Mucosa of stomach (tissue), 1 donor: ENCODE results near the gene PLEKHM3.

Experiments
- H3K27me3 ChIP-seq: one replicate; pipeline ENCODE4 v1.7.0; 2013; ENCODE audit warnings: mild to moderate bottlenecking, low read length; ENCODE audit not compliant: control insufficient read depth, insufficient read depth
- H3K36me3 ChIP-seq: one replicate; pipeline ENCODE4 v1.7.0; 2013; ENCODE audit warnings: low read length; ENCODE audit not compliant: control insufficient read depth, insufficient read depth
- H3K4me1 ChIP-seq: one replicate; pipeline ENCODE4 v1.7.0; 2013; ENCODE audit warnings: mild to moderate bottlenecking, low read length; ENCODE audit not compliant: control insufficient read depth, insufficient read depth
- H3K4me3 ChIP-seq: one replicate; pipeline ENCODE4 v1.7.0; 2013; ENCODE audit warnings: low read length
- H3K9ac ChIP-seq: one replicate; pipeline ENCODE4 v1.7.0; 2013; ENCODE audit warnings: mild to moderate bottlenecking, low read length, moderate library complexity
- H3K9me3 ChIP-seq: one replicate; pipeline ENCODE4 v1.7.0; 2013; ENCODE audit warnings: mild to moderate bottlenecking, low read length, moderate library complexity; ENCODE audit not compliant: control insufficient read depth
- donor health status: Pancreatic carcinoma.

The PLEKHM3 gene, protein sequence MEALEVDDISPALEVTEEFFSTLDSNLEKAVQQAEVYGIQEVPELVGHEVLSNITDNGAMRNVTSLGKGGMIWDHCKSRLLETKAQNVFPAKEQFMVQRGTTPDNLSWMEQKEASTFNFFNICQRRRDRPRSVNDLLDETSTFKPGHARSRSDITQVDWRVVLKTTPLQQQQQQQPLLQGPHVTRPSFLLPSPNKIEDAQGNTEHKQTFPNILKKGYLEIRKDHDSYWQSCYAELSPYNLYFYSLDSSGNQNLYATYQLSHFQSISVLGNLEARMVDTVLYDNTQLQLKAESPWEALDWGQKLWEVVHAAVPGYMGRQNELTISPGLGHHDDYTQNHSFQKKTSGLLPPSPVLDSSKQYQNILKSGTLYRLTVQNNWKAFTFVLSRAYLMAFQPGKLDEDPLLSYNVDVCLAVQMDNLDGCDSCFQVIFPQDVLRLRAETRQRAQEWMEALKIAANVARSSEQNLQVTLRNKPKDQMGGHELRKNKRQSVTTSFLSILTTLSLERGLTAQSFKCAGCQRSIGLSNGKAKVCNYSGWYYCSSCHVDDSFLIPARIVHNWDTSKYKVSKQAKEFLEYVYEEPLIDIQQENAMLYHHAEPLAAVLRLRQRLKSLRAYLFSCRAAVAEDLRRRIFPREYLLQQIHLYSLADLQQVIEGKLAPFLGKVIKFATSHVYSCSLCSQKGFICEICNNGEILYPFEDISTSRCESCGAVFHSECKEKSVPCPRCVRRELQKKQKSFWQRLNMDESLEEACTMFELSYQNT

DNA sequence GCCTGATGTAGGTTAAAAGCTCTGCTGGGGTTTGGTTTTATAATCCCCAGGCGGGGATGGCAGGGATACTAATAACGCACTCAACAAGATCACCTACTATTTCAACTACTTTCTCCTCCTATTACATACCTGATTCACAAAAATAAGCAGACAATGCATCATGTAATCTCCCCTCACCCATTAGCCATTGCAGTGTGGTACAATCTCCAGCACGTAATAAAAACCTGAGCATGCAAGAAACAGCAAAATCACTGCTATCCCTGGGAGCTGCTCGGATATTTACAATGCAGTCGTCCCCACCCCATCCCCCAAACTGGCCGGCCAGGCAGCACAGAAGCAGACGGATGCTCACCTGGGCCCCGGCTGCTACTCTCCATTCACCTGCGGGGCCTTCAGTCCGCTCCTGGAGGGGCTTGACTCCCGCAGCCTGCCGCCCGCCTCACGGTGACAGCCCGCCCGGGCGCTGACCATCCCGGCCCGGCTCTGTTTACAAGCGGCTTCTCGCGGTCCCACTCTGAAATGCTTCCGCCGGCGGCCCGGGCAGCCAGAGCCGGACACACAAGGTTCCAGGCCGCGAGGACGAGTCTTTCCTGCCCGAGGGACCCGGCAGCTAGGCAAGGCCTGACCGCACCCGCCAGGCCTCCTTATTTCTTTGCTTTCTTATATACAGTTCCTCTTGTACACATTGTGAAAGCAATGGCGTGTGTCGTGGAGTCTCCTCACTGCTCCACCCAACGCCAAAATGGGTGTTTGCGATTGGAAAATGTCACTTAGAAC lies at the start of gene PLEKHM3:
TSS of gene PLEKHM3 (minus strand) at position 491 of the 777 bp plus-strand sequence. CDS start 23,888 bp downstream, outside the sequence.
- H3K9me3 ChIP-seq, result no peaks in the 10 kb centered on the region
- H3K9ac ChIP-seq, result peak within 1 kb of the TSS; percentile 74
- H3K4me1 ChIP-seq, result peaks cover 7% of the 10 kb centered on the region
- no peaks in the 10 kb centered on the region for H3K27me3 ChIP-seq
- no peaks in the 10 kb centered on the region for H3K36me3 ChIP-seq
- H3K4me3 ChIP-seq, result peak within 1 kb of the TSS; percentile 53

DNA sequence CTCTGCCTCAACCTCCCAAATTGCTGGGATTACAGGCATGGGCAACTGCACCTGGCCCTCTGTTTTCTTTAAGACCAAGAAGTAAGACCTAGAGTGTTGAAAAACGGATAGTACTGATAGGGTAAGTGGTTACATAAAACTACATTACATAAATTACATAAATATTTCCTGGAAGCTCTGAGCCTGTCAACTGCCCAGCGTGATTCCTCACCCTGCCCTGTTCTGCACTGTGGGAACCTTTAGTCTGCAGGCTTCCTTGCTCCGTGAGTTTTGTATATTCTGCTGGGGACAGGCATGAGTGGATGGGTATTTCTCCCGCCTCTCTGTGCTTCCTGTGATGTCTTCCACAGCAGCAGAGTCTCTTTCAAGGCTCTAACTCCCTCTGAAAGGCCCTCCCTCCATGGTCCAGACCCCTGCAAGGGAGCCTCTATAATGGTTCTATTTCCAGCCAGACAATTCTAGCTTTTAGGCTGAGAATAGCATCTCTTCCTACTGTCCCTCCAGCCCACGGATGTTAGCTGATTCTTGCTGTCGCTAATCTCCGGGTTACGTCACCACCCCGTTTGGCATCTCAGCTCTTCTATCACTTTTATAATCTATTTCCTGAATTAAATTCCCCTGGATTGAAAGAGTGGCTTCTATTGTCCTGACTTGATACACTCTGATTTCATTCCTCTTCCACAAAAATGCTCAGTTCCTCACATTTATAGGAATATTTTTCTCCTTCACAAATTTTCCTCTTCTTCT lies 49.5 kb upstream of the PLEKHM3 start:
- H3K36me3 ChIP-seq, result no peaks in the 10 kb centered on the region
- peaks cover 7% of the 10 kb centered on the region for H3K27me3 ChIP-seq
- H3K4me1 ChIP-seq, result no peaks in the 10 kb centered on the region
- H3K9ac ChIP-seq, result no peak overlapping the region
- no peak overlapping the region for H3K4me3 ChIP-seq
- H3K9me3 ChIP-seq, result no peaks in the 10 kb centered on the region

GRCh38 chr2:208072250-208072892 lies 47.0 kb upstream of the PLEKHM3 start:
- Histone ChIP-seq H3K27me3 (peaks cover 7% of the 10 kb centered on the region), H3K9me3 (no peaks in the 10 kb centered on the region), H3K9ac (no peak overlapping the region), H3K4me1 (no peaks in the 10 kb centered on the region), H3K36me3 (no peaks in the 10 kb centered on the region), H3K4me3 (no peak overlapping the region)

DNA sequence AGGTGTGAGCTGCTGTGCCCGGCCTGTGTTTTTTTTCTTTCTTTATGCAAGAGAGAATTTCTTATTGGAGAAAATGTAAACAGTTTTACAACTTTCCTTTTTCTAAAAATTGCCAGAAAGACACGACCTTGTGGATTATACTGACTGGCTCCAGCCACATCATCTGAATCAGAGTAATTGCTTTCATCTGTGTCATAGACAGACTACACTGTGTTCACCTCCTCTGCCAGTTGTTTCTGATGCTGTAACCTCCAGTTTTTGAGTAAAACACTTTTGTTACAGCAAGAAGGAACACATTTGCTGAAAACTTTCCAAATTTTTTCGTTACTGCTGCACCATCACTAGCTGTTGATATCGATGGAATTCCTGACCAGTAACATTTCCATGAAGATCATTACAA lies 43.9 kb upstream of the PLEKHM3 start:
- H3K4me1 ChIP-seq, result no peaks in the 10 kb centered on the region
- H3K9ac ChIP-seq, result no peak overlapping the region
- no peaks in the 10 kb centered on the region for H3K27me3 ChIP-seq
- no peaks in the 10 kb centered on the region for H3K9me3 ChIP-seq
- H3K36me3 ChIP-seq, result no peaks in the 10 kb centered on the region
- no peak overlapping the region for H3K4me3 ChIP-seq

DNA sequence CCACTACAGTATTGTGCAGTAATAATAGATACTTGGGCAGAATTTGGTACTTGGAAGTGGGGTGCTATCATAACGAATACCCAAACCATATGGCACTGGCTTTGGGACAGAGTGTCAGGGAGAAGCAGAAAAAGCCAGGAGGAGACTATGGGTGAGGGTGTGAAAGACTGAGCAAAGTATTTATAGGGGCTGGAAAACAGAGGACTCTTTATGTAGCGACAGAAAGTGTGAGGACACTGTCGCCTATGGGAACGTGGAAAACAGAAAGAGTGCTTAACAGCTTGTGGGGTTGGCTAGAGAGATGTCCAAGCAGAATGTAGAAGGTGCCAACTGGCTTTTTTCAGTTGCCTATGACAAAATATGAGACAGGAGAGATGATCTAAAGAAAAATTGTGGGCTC lies 40.7 kb upstream of the PLEKHM3 start:
- Histone ChIP-seq H3K27me3 (no peaks in the 10 kb centered on the region), H3K4me1 (no peaks in the 10 kb centered on the region), H3K9ac (no peak overlapping the region), H3K9me3 (no peaks in the 10 kb centered on the region), H3K36me3 (no peaks in the 10 kb centered on the region), H3K4me3 (no peak overlapping the region)

- H3K4me1 ChIP-seq, result no peaks in the 10 kb centered on the region
- H3K9me3 ChIP-seq, result no peaks in the 10 kb centered on the region
- no peaks in the 10 kb centered on the region for H3K27me3 ChIP-seq
- H3K36me3 ChIP-seq, result no peaks in the 10 kb centered on the region
- no peak overlapping the region for H3K9ac ChIP-seq
- no peak overlapping the region for H3K4me3 ChIP-seq
Observed at GRCh38 chr2:208065476-208065875, 40.1 kb upstream of the PLEKHM3 start.

DNA sequence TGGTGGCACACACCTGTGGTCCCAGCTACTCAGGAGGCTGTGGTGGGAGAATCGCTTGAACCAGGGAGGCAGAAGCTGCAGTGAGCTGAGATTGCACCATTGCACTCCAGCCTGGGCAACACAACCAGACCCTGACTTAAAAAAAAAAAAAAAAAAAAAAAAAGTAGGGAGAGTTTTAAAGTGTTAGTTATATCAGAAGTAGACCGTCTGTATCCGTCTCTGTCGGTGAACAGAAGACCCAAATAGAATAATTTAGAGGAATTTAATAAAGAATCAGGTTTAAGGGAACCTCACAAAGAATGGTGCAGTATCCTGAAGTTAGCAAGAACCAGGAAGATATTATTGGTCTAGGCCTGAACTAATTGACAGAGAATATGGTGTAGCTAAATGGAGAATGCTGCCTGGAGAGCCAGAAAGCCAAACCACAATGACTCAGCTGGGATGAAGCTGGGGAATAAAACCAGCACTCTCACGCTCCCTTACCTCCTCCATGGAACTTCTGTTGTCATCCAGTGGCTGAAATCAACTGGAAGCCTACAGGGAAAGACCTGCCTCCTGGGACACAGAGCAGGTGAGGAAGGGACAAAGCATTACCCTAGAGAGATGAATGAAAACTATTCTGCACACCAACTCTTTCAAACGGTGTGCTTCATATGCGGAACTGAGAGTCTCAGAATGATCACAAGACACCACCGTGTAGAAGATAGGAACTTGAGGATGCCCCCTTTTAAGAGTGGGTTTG lies 39.1 kb upstream of the PLEKHM3 start:
- Histone ChIP-seq H3K36me3 (no peaks in the 10 kb centered on the region), H3K27me3 (no peaks in the 10 kb centered on the region), H3K4me1 (no peaks in the 10 kb centered on the region), H3K9ac (no peak overlapping the region), H3K4me3 (no peak overlapping the region), H3K9me3 (no peaks in the 10 kb centered on the region)

GRCh38 chr2:208062961-208063360 lies 37.6 kb upstream of the PLEKHM3 start:
- Histone ChIP-seq H3K4me1 (no peaks in the 10 kb centered on the region), H3K27me3 (no peaks in the 10 kb centered on the region), H3K9ac (no peak overlapping the region), H3K36me3 (no peaks in the 10 kb centered on the region), H3K4me3 (no peak overlapping the region), H3K9me3 (no peaks in the 10 kb centered on the region)

GRCh38 chr2:208062113-208062512 lies 36.8 kb upstream of the PLEKHM3 start:
- H3K9me3 ChIP-seq, result no peaks in the 10 kb centered on the region
- no peak overlapping the region for H3K4me3 ChIP-seq
- H3K36me3 ChIP-seq, result no peaks in the 10 kb centered on the region
- H3K9ac ChIP-seq, result no peak overlapping the region
- no peaks in the 10 kb centered on the region for H3K27me3 ChIP-seq
- H3K4me1 ChIP-seq, result no peaks in the 10 kb centered on the region

GRCh38 chr2:208057108-208057507 lies 31.8 kb upstream of the PLEKHM3 start:
- H3K36me3 ChIP-seq, result no peaks in the 10 kb centered on the region
- H3K9me3 ChIP-seq, result no peaks in the 10 kb centered on the region
- H3K27me3 ChIP-seq, result no peaks in the 10 kb centered on the region
- H3K4me1 ChIP-seq, result no peaks in the 10 kb centered on the region
- H3K9ac ChIP-seq, result no peak overlapping the region
- H3K4me3 ChIP-seq, result no peak overlapping the region

DNA sequence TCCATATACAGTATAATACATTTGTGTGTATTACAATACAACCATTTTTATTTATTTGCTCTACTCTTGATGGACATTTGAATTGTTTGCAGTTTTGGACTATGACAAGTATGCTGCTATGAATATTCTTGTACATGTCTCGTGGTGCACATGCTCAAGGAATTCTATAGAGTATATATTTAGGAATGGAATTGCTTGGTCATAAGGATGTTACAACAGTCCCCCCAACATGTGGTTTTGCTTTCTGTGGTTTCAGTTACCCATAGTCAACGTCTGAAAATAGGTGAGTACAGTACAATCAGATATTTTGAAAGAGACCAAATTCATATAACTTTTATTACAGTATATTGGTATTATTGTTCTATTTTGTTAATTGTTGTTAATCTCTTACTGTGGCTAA lies 24.1 kb upstream of the PLEKHM3 start:
- no peak overlapping the region for H3K9ac ChIP-seq
- no peaks in the 10 kb centered on the region for H3K27me3 ChIP-seq
- no peak overlapping the region for H3K4me3 ChIP-seq
- H3K36me3 ChIP-seq, result no peaks in the 10 kb centered on the region
- H3K4me1 ChIP-seq, result peaks cover 6% of the 10 kb centered on the region
- H3K9me3 ChIP-seq, result no peaks in the 10 kb centered on the region
